ENCODE measurements around the gene E2F2.

Gene E2F2

DNA sequence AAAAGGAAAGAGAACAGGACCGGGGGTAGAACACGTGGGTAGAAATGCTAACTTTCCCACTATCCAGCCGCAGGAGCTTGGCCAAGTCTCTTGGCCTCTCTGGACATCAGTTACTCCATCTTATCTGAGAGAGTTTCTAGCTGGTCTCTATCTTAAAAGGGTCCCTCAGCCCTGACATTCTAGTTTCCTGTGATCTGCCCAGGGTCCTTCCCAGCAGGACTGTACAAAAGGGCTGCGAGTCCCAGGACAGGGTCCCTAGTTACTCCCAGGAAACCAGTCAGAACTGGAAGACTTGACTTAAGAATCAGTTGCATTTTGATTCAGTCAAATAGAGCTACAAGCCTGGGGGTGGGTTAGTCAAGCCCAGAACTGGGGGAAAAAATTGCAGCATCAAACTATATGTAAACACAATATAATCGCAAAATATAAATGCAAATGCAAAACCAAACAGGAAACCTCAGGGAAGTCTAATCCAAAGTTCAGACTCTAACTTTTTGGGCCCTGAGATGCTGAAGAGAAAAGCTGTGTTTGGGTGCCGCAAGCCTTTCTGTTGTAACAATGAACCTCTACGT is 49.9 kb downstream of the E2F2 start:
- no peak for DNase-seq

DNA sequence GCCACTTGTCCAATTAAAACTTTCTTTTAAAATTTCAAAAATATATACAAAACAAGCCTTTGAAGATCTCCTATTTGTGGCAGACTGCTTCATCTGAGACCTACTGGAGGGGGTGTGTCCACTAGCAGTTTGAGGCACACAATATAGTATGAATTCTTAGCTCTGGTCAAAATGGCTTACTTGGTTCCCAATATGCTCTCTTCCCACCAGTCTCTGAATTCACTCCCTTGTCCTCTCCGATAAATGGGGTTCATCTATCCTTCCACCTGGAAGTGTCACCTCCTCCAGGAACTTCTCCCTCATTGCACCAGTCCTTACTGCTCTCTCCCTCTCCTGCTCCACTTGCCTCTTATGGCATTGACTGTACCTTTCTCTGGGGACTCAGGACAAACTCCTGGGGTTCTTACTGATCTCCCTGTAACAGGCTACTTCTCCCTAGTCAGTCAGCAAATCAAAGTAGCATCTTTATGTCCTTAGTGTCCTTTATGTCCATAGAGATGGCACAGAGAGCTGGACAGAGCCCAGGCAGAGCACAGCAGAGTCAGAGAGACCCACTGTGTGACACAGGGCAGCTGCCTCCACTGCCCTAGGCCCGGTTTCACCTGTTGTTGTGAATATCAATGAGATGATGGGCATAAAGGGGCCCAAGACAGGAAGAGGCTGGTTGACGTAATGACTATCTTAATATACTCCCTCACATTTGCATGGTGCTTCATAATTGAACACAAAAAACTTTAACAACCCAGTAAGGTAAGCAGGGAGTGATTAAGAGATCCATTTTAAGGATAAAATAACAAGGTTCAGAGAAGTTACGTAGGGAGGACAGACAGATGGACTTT is 50.6 kb downstream of the E2F2 start:
- DNase-seq = no peak

DNA sequence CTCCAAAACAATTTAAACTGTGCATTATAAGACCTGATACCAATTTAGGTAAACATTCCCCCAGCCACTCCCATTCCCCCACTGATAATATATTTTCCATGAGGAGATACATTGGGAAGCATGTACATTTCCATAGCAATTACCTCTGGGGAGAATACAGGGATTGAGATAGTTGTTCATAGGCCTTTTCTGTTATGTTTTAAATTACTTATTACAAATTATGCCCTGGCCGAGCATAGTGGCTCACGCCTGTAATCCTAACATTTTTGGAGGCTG is 51.4 kb downstream of the E2F2 start:
- DNase-seq = no peak

- DNase-seq = no peak
Observed at GRCh38 chr1:23478896-23479665, 52.0 kb downstream of the E2F2 start.

GRCh38 chr1:23477359-23478144 is 53.5 kb downstream of the E2F2 start:
- peak; percentile 64 for DNase-seq

GRCh38 chr1:23475641-23476040 is 55.4 kb downstream of the E2F2 start:
- DNase-seq = no peak

DNA sequence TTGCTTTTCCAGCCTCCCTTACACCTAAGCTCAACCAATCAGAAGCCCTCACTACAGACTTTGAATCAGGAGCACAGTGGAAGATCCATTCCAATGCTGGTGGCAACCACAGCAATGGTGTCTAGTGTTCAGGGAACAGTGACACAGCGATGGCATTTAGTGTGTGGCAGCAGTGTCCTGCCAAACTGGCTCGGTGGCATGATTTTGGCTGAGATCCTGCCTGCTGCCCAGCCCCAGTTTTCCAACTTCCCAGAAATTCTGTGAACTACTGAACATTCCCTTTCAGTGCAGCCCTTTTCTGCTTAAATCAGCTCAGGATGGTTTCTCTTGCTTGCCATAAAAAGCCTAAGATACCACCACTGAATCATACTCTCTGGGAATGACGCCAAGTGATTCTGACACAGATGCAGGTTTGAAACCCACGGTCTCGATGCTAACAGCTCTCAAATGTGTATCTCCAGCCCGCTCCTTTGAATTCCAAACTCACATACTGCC is 55.9 kb downstream of the E2F2 start:
- DNase-seq = no peak

DNA sequence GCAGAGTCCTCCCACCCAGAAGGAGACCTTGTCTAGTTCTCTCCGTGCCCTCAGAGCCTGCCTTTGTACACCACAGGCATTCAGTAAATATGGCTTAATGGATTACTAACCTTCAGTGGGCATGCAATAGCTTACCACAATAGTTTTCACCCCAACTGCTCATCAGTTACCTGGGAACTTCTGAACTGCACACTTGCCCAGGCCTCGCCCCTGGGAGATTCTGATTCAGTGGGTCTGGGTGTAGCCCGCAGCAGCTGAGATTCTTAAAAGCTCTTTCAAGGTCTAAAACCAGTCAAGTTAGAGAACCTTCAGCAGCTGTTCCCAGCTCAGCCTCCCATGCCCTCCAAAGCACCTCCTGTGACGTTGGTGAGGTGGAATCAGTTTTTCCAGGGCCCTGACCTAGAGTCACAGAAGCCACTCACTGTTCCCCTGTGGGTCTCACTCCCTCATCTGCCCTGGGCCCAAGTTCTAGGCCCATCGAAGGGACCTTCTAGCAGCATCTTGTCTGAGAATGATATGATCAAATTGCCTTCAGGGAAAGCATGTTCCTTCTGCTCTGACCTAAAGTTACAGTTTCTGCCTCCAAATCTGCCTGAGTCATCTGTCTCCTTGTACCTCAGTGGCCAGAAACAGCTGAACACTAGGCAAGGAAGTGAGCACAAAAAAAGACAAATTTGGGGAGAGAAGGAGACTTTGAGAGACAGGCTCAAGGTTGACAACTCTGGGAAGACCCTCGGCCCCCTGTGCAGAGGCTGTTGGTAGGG is 57.8 kb downstream of the E2F2 start:
- DNase-seq = no peak

- DNase-seq = no peak
Observed at GRCh38 chr1:23472351-23473036, 58.5 kb downstream of the E2F2 start.

GRCh38 chr1:23471473-23472075 is 59.5 kb downstream of the E2F2 start:
- no peak for DNase-seq

DNA sequence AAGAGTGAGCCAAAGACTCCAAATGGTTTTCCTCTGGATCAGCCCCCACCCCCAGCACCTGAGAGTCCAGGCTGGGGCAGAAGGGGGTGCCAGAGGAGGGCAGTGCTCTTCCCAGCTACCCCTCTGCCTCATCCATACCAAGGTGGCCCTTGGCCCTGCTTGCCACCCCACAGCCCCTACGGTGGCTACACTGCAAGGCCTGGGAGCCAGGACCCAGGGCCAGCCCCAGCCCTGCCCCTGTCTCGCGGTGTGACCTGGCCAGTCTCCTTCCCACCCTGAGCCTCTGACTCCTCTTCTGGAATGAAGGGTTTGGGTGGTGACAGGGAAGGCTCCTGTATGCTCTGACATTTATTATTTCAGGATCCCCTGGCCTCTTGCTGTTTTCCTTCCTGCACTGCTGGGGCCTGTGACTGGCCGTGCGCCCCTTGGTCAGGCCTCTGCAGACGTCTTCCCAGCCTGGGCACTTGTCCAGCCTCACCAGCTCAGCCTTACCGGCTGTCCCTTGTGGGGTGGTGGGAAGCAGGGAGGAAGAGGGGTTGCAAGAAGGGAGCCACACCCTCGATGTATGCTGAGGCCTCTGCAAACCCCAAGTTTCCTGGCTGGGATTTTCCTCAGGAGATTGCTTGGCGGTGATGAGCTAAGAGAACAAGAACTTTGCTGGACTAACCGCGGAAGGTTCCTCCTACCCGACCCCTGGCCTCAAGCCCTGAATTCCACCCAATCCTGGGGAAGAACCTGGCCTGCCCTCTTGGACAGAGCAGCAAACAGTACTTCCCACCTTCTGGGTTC is 60.6 kb downstream of the E2F2 start:
- no peak for DNase-seq

GRCh38 chr1:23469372-23469982 is 61.6 kb downstream of the E2F2 start:
- DNase-seq = no peak

GRCh38 chr1:23466423-23466989 is 64.5 kb downstream of the E2F2 start:
- DNase-seq = no peak

GRCh38 chr1:23463286-23463685 is 67.7 kb downstream of the E2F2 start:
- DNase-seq = no peak

DNA sequence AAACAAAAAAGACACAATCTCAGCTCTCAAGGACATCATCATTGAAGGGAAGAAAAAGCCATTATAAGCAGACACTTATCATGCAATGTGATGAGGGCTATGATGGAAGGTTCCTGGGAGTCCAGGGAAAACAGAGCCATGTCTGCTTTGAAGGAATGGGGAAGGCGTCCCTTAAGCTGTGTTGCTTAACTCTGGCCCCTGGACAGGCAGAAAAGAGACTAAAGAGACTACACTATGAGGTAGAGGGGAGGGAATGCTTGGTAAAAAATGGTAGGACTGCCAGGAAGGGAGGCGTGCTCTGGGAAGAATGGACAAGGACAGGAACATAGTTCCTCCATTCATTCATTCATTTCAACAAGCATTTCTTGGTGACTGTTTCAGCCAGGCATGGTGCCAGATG is 68.3 kb downstream of the E2F2 start:
- no peak for DNase-seq

DNA sequence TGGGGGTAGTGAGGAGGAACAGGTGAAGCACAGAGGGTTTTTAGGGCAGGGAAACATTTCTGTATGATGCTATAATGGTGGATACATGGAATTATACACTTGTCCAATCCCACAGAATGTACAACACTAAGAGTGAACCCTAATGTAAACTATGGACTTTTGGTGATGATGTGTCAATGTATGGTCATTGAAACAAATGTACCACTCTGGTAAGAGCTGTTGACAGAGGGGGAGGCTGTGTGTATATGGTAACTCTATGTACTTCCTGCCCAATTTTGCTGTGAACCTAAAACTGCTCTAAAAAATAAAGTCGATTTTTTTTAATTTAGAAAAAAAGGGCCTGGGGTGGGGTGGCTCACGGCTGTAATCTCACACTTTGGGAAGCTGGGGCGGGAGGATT is 70.0 kb downstream of the E2F2 start:
- no peak for DNase-seq

DNA sequence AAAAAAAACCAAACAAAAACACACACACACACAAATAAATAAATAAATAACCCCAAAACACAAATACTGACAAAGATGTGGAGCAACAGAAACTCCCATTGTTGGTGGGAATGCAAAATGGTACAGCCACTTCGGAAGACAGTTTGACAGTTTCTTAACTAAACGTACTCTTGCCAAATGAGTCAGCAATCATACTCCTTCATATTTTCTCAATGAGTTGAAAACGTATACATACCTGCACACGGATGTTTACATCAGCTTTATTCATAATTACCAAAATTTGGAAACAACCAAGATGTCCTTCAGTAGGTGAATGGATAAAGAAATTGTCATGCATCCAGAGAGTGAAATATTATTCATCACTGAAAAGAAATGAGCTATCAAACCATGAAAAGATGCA is 70.5 kb downstream of the E2F2 start:
- DNase-seq = no peak

DNA sequence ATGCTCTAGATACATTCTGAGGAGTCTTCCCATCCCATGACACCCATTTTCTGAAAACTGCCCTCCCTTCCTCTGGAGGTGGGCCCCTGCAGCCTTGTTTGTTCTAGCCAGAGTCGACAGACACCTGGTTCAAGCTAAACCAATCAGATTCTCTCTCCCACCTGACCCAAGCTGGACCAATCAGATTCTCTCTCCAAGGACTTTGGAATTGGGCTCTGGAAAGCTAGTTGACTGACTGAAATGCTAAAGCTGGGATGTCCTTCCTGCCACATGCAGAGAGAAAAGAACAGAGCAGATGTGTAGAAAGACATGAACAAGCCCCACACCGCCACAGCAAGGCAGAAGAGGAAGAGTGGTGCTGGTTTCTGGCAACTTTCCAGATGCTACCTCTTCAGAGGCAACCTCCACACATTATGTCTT is 71.7 kb downstream of the E2F2 start:
- DNase-seq = no peak

Measured in islet precursor cell (in vitro differentiated cells).